Skeletal muscle satellite cell (primary cell): ENCODE results near the gene TFPI2.

Source experiments
- H3K27me3 ChIP-seq: 2 replicates; pipeline ENCODE4 v1.7.0; 2013; ENCODE audit warnings: low read length; ENCODE audit not compliant: control insufficient read depth, insufficient read depth
- H3K36me3 ChIP-seq: 2 replicates; pipeline ENCODE4 v1.7.0; 2013; ENCODE audit warnings: mild to moderate bottlenecking, control low read depth, low read length; ENCODE audit not compliant: insufficient read depth
- H3K4me1 ChIP-seq: 2 replicates; pipeline ENCODE4 v1.7.0; 2013; ENCODE audit warnings: low read length; ENCODE audit not compliant: control insufficient read depth, insufficient read depth
- H3K4me2 ChIP-seq: 2 replicates; pipeline ENCODE4 v1.7.0; 2013; ENCODE audit warnings: mild to moderate bottlenecking, low read length
- H3K4me3 ChIP-seq: 2 replicates; pipeline ENCODE4 v1.7.0; 2013; ENCODE audit warnings: low read length
- H3K9ac ChIP-seq: 2 replicates; pipeline ENCODE4 v1.7.0; 2013; ENCODE audit warnings: mild to moderate bottlenecking, low read depth, low read length, moderate library complexity
- H3K9me3 ChIP-seq: replicated peaks from 2 replicates; pipeline ENCODE4 v1.7.0; 2013; ENCODE audit warnings: mild to moderate bottlenecking, control low read depth, low read length

TFPI2 gene

GRCh38 chr7:93879356-93879755 is 11.2 kb downstream of the TFPI2 start:
- H3K9me3 ChIP-seq, result no peaks in the 10 kb centered on the region
- H3K4me3 ChIP-seq, result no peak overlapping the region
- H3K4me2 ChIP-seq, result no peak overlapping the region
- H3K27me3 ChIP-seq, result no peaks in the 10 kb centered on the region
- H3K36me3 ChIP-seq, result no peaks in the 10 kb centered on the region
- H3K4me1 ChIP-seq, result peaks cover 10% of the 10 kb centered on the region
- H3K9ac ChIP-seq, result no peak overlapping the region

- H3K4me1 ChIP-seq, result peaks cover 1% of the 10 kb centered on the region
- no peak overlapping the region for H3K4me2 ChIP-seq
- no peaks in the 10 kb centered on the region for H3K36me3 ChIP-seq
- H3K4me3 ChIP-seq, result no peak overlapping the region
- no peaks in the 10 kb centered on the region for H3K27me3 ChIP-seq
- no peak overlapping the region for H3K9ac ChIP-seq
- no peaks in the 10 kb centered on the region for H3K9me3 ChIP-seq
Observed at GRCh38 chr7:93877742-93878141, 12.8 kb downstream of the TFPI2 start.

- no peaks in the 10 kb centered on the region for H3K4me1 ChIP-seq
- no peaks in the 10 kb centered on the region for H3K9me3 ChIP-seq
- H3K4me2 ChIP-seq, result no peak overlapping the region
- H3K36me3 ChIP-seq, result no peaks in the 10 kb centered on the region
- H3K4me3 ChIP-seq, result no peak overlapping the region
- H3K9ac ChIP-seq, result no peak overlapping the region
- H3K27me3 ChIP-seq, result no peaks in the 10 kb centered on the region
Observed at GRCh38 chr7:93873998-93874574, 16.5 kb downstream of the TFPI2 start.

GRCh38 chr7:93866886-93867285 is 23.7 kb downstream of the TFPI2 start:
- Histone ChIP-seq H3K27me3 (no peaks in the 10 kb centered on the region), H3K4me2 (no peak overlapping the region), H3K4me3 (no peak overlapping the region), H3K36me3 (no peaks in the 10 kb centered on the region), H3K9me3 (no peaks in the 10 kb centered on the region), H3K4me1 (no peaks in the 10 kb centered on the region), H3K9ac (no peak overlapping the region)

- H3K4me2 ChIP-seq, result no peak overlapping the region
- H3K4me1 ChIP-seq, result no peaks in the 10 kb centered on the region
- no peaks in the 10 kb centered on the region for H3K36me3 ChIP-seq
- no peaks in the 10 kb centered on the region for H3K9me3 ChIP-seq
- no peak overlapping the region for H3K4me3 ChIP-seq
- H3K27me3 ChIP-seq, result no peaks in the 10 kb centered on the region
- no peak overlapping the region for H3K9ac ChIP-seq
Observed at GRCh38 chr7:93862651-93863050, 27.9 kb downstream of the TFPI2 start.

GRCh38 chr7:93861325-93861949 is 29.1 kb downstream of the TFPI2 start:
- Histone ChIP-seq H3K4me3 (no peak overlapping the region), H3K9me3 (no peaks in the 10 kb centered on the region), H3K27me3 (no peaks in the 10 kb centered on the region), H3K4me1 (peaks cover 3% of the 10 kb centered on the region), H3K36me3 (no peaks in the 10 kb centered on the region), H3K4me2 (no peak overlapping the region), H3K9ac (no peak overlapping the region)

- Histone ChIP-seq H3K4me2 (no peak overlapping the region), H3K9ac (no peak overlapping the region), H3K27me3 (no peaks in the 10 kb centered on the region), H3K9me3 (no peaks in the 10 kb centered on the region), H3K4me1 (peaks cover 11% of the 10 kb centered on the region), H3K4me3 (no peak overlapping the region), H3K36me3 (no peaks in the 10 kb centered on the region)
Observed at GRCh38 chr7:93860261-93860660, 30.3 kb downstream of the TFPI2 start.

- Histone ChIP-seq H3K36me3 (no peaks in the 10 kb centered on the region), H3K27me3 (no peaks in the 10 kb centered on the region), H3K4me1 (peaks cover 11% of the 10 kb centered on the region), H3K4me2 (no peak overlapping the region), H3K9me3 (no peaks in the 10 kb centered on the region), H3K4me3 (no peak overlapping the region), H3K9ac (no peak overlapping the region)
Observed at GRCh38 chr7:93858857-93859256, 31.7 kb downstream of the TFPI2 start.

- Histone ChIP-seq H3K36me3 (no peaks in the 10 kb centered on the region), H3K4me3 (no peak overlapping the region), H3K9ac (no peak overlapping the region), H3K9me3 (no peaks in the 10 kb centered on the region), H3K27me3 (no peaks in the 10 kb centered on the region), H3K4me1 (peaks cover 21% of the 10 kb centered on the region), H3K4me2 (no peak overlapping the region)
Observed at GRCh38 chr7:93856323-93856722, 34.2 kb downstream of the TFPI2 start.

GRCh38 chr7:93855797-93856196 is 34.8 kb downstream of the TFPI2 start:
- peaks cover 26% of the 10 kb centered on the region for H3K4me1 ChIP-seq
- no peaks in the 10 kb centered on the region for H3K9me3 ChIP-seq
- H3K4me3 ChIP-seq, result no peak overlapping the region
- no peaks in the 10 kb centered on the region for H3K27me3 ChIP-seq
- no peaks in the 10 kb centered on the region for H3K36me3 ChIP-seq
- no peak overlapping the region for H3K9ac ChIP-seq
- H3K4me2 ChIP-seq, result no peak overlapping the region

GRCh38 chr7:93854480-93854879 is 36.1 kb downstream of the TFPI2 start:
- Histone ChIP-seq H3K4me1 (peaks cover 26% of the 10 kb centered on the region), H3K4me3 (no peak overlapping the region), H3K9me3 (no peaks in the 10 kb centered on the region), H3K27me3 (no peaks in the 10 kb centered on the region), H3K4me2 (no peak overlapping the region), H3K36me3 (no peaks in the 10 kb centered on the region), H3K9ac (no peak overlapping the region)

GRCh38 chr7:93851536-93851935 is 39.0 kb downstream of the TFPI2 start:
- H3K9me3 ChIP-seq, result no peaks in the 10 kb centered on the region
- no peaks in the 10 kb centered on the region for H3K36me3 ChIP-seq
- H3K4me3 ChIP-seq, result no peak overlapping the region
- H3K4me1 ChIP-seq, result peaks cover 24% of the 10 kb centered on the region
- peak overlapping the region; percentile 6 for H3K4me2 ChIP-seq
- H3K27me3 ChIP-seq, result no peaks in the 10 kb centered on the region
- H3K9ac ChIP-seq, result no peak overlapping the region
